Naive thymus-derived CD4-positive, alpha-beta T cell (primary cell): ENCODE measurements around the gene PSMA7. TPM values are rescaled to one million over a fixed set of nuclear protein-coding genes. Genes with fewer than 3 reads are reported as not detected.

Source experiments
- ATAC-seq: fragments of 150-1000 bp; cut with Tn5 transposase; 2 replicates; pipeline ENCODE4 v1.10.0; 2021; ENCODE audit warnings: mild to moderate bottlenecking, moderate library complexity
- CTCF ChIA-PET: fragments of 350-600 bp; sonication (Branson Sonifier 250); formaldehyde crosslinking; loops from one replicate; lab custom pipeline; 2021; ENCODE audit warnings: antibody characterized with exemption; lab: Charles Lee
- POLR2A ChIA-PET: fragments of 350-600 bp; sonication (Branson Sonifier 250); formaldehyde crosslinking; loops from one replicate; lab custom pipeline; 2021; ENCODE audit warnings: antibody characterized with exemption, inconsistent platforms; lab: Charles Lee
- DNase-seq, 9 donors: peaks; one replicate each; pipeline versions ENCODE4 v3.0.0 to v3.0.0-alpha.2; 2020 to 2022; ENCODE audit warnings: mixed read lengths in 1 of 9
- H3K27ac ChIP-seq: one replicate; pipeline ENCODE4 v1.7.0; 2013; ENCODE audit warnings: mild to moderate bottlenecking, low read depth, low read length, moderate library complexity
- H3K27me3 ChIP-seq, 2 donors: one replicate each; pipeline ENCODE4 v1.7.0; 2013; ENCODE audit warnings: low read length in 2 of 2, mild to moderate bottlenecking in 2 of 2, moderate library complexity in 2 of 2; ENCODE audit not compliant: control insufficient read depth in 2 of 2, insufficient read depth in 2 of 2
- H3K36me3 ChIP-seq, 3 experiments: 1 replicate in 2 of 3; 2 replicates in 1 of 3; pipeline ENCODE4 v1.7.0; 2013; ENCODE audit warnings: low read length in 3 of 3, mild to moderate bottlenecking in 3 of 3, moderate library complexity in 1 of 3; ENCODE audit not compliant: insufficient read depth in 3 of 3, control insufficient read depth in 2 of 3
- H3K4me1 ChIP-seq, 2 donors: one replicate each; pipeline ENCODE4 v1.7.0; 2013; ENCODE audit warnings: low read length in 2 of 2, mild to moderate bottlenecking in 2 of 2, moderate library complexity in 1 of 2; ENCODE audit not compliant: control insufficient read depth in 2 of 2, insufficient read depth in 2 of 2
- H3K4me3 ChIP-seq: 2 replicates; pipeline ENCODE4 v1.7.0; 2013; ENCODE audit warnings: mild to moderate bottlenecking, low read length
- H3K9me3 ChIP-seq, 3 experiments: 1 replicate in 2 of 3; 2 replicates in 1 of 3; pipeline ENCODE4 v1.7.0; 2013; ENCODE audit warnings: low read length in 3 of 3; ENCODE audit not compliant: control insufficient read depth in 2 of 3
- H3K27ac Mint-ChIP-seq, 9 donors: one replicate each; pipeline ENCODE4 v1.8.0; 2020 to 2022; ENCODE audit warnings: mixed read lengths in 9 of 9, mild to moderate bottlenecking in 8 of 9, moderate library complexity in 5 of 9, inconsistent platforms in 2 of 9
- H3K27me3 Mint-ChIP-seq, 5 donors: one replicate each; pipeline ENCODE4 v1.8.0; 2021 to 2022; ENCODE audit warnings: mixed read lengths in 5 of 5, mild to moderate bottlenecking in 1 of 5
- H3K36me3 Mint-ChIP-seq, 5 donors: one replicate each; pipeline ENCODE4 v1.8.0; 2020 to 2022; ENCODE audit warnings: mixed read lengths in 5 of 5, mild to moderate bottlenecking in 3 of 5, inconsistent platforms in 1 of 5
- H3K4me1 Mint-ChIP-seq, 7 donors: one replicate each; pipeline ENCODE4 v1.8.0; 2020 to 2022; ENCODE audit warnings: mixed read lengths in 7 of 7, mild to moderate bottlenecking in 3 of 7, inconsistent platforms in 1 of 7
- H3K4me3 Mint-ChIP-seq, 10 donors: one replicate each; pipeline ENCODE4 v1.8.0; 2020 to 2022; ENCODE audit warnings: mild to moderate bottlenecking in 10 of 10, mixed read lengths in 10 of 10, moderate library complexity in 6 of 10, inconsistent platforms in 2 of 10
- H3K9me3 Mint-ChIP-seq, 11 donors: one replicate each; pipeline ENCODE4 v1.8.0; 2020 to 2022; ENCODE audit warnings: mixed read lengths in 11 of 11, mild to moderate bottlenecking in 4 of 11, inconsistent platforms in 1 of 11, moderate library complexity in 1 of 11
- intact Hi-C, 2 donors: fragments of 100-400 bp; cut with micrococcal nuclease; formaldehyde crosslinking; loops; one replicate each; pipeline ENCODE4 v1.15.1; 2023
- polyA plus RNA-seq, 2 donors: library from polyadenylated mRNA; unstranded; fragments of 300-500 nt; fragmentation: Illumina TruSeq; gene quantifications; one replicate each; pipeline ENCODE4 v1.2.3, GENCODE V29; 2021
- total RNA-seq, 6 experiments: library from RNA in 5 of 6; stranded (reverse) in 5 of 6; gene quantifications; 1 replicate in 5 of 6; 2 replicates in 1 of 6; pipeline ENCODE4 v1.2.3 and lab custom pipeline; 2021 to 2026

Gene PSMA7
- total and polyA plus RNA-seq, 7 experiments from 2014 or later: 125 to 406 (median 186) TPM

DNA sequence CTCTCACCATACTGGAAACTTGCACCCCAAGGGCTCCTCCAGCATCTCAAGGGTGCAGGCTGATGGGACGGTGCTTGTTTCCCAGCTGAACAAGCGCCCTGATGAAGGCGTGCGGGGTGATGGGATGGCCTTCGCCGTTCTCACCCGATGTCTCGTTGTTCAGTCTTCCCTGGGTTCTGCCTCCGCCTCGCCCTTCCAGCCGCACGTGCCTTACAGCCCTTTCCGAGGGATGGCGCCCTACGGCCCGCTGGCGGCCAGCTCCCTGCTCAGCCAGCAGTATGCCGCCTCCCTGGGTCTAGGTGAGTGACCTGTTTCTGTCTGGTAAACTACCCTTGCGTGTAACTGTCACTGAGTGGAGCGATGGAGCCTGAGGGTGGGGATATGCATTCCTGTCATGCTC lies 17.1 kb downstream of the PSMA7 start:
- no peaks in the 10 kb centered on the region for H3K27me3 Mint-ChIP-seq
- Histone ChIP-seq H3K4me3 (no peak overlapping the region), H3K27me3 (no peaks in the 10 kb centered on the region), H3K27ac (no peak overlapping the region), H3K9me3 (no peaks in the 10 kb centered on the region), H3K36me3 (peaks cover 27 to 69% (median 28%) of the 10 kb centered on the region in 3 experiments), H3K4me1 (peaks cover 11 to 15% of the 10 kb centered on the region in 2 donors)
- ChIA-PET CTCF (interaction anchor here (1.8 to 2.5 kb wide), 2 partner anchors 9 to 10 kb away, joined by 6 to 10 read pairs; no protein-coding TSS in a partner anchor), POLR2A (interaction anchor here (1.0 to 5.1 kb wide), 5 partner anchors 8 to 59 kb away, joined by 4 to 29 read pairs (median 7); partner anchors contain the start of genes SS18L1 and TAF4)
- H3K27ac Mint-ChIP-seq: peak overlapping the region in 1 of 9 donors; percentile 28
- peaks cover 23 to 60% (median 38%) of the 10 kb centered on the region in 7 donors for H3K4me1 Mint-ChIP-seq
- intact Hi-C loops: no loop called here
- DNase-seq (no peak), ATAC-seq (no peak)
- no peak overlapping the region for H3K4me3 Mint-ChIP-seq
- peaks cover 0 to 2% (median 0%) of the 10 kb centered on the region in 11 donors for H3K9me3 Mint-ChIP-seq
- H3K36me3 Mint-ChIP-seq: peaks cover 9 to 54% (median 23%) of the 10 kb centered on the region in 5 donors

DNA sequence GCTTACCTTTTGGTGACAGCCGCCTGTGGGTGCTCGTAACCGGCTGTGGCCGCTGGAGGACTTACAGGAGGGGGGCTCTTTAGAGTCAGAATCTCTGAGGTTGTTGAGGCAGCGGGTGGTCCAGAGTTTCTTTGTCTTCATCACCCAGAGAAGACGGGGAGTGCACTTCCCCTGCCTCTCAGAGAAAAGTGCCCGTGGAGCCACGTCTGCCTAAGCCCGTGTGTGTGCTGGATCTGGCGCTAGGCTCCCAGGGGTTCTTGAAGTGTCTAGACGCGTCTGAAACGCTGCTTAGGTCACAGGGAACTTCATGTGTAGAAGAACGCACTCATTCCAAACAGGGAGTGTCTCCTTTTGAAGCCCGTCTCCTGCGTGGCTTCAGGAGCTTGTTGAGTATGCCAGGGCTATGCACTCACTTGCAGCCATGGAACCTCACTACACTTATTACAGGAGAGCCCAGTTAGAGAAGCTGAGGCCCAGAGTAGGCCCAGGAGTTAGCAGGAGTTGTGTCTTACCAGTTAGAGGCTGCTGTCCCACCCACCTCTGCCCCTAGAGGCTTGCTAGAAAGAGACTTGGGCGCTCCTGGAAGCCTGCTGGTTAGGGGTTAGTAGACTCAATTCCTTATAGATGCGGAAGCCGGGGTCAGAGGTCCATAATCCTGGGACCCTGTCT lies 19.6 kb downstream of the PSMA7 start:
- Mint-ChIP-seq H3K9me3 (peaks cover 0 to 3% (median 0%) of the 10 kb centered on the region in 11 donors), H3K27ac (peak overlapping the region; percentile 46 to 89 (median 85)), H3K4me1 (peaks cover 32 to 71% (median 59%) of the 10 kb centered on the region in 7 donors), H3K36me3 (peaks cover 7 to 35% (median 12%) of the 10 kb centered on the region in 5 donors), H3K27me3 (no peaks in the 10 kb centered on the region), H3K4me3 (peak overlapping the region; percentile 83 to 91 (median 87))
- DNase-seq (peak in 1 of 9 donors; percentile 30), ATAC-seq (no peak)
- ChIA-PET CTCF (interaction anchor here (0.8 to 2.5 kb wide), 3 partner anchors 12 to 113 kb away, joined by 4 to 10 read pairs (median 4); no protein-coding TSS in a partner anchor), POLR2A (interaction anchor here (1.4 to 7.0 kb wide), 6 partner anchors 11 to 97 kb away, joined by 3 to 109 read pairs (median 26); partner anchors contain the start of genes MTG2, PSMA7, SS18L1 and TAF4)
- Histone ChIP-seq H3K36me3 (peaks cover 15 to 44% (median 19%) of the 10 kb centered on the region in 3 experiments), H3K9me3 (no peaks in the 10 kb centered on the region), H3K4me3 (peak overlapping the region; percentile 60), H3K27me3 (no peaks in the 10 kb centered on the region), H3K27ac (peak overlapping the region; percentile 73), H3K4me1 (peaks cover 18 to 24% of the 10 kb centered on the region in 2 donors)
- intact Hi-C loops: loop anchor here (5.0 kb wide), 4 partner anchors 111 to 814 kb away; partner anchors contain the start of genes RPS21 (in 2 of the 2), GID8 (in 1 of the 2) and TCFL5 (in 1 of the 2)

DNA sequence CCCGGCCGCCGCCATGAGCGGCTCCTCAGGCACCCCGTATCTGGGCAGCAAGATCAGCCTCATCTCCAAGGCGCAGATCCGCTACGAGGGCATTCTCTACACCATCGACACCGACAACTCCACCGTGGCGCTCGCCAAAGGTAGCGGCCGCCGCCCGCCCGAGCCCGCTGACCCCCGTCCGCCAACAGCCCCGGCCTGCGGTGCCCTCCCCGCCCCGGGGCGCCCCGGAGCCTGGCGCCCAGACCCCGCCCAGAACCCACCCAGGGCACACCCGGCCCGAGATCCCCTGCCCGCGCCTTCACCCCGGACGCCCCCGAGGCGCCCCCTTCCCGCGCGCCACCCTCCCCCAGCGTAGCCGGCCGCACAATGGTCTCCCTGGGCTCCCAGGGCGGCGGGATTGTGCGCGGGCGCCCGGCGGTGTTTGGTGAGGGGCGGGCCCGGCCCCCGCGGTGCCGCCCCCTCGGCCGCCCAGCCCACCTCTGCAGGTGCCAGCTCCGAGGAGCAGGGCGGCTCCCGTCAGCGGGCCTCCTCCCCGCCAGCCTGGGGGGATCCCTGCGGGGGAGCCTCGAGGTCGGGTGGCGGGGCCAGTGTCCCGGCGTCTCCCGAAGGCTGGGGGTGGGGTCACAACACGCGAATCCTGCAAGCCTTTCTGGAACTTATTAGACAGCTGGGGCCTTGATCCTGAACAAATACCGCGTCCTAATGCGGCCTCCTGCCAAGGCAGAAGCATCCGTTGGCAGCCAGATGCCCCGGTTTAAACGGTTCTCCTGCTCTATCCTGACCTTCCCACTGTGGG lies 20.3 kb downstream of the PSMA7 start:
- peaks cover 25 to 31% of the 10 kb centered on the region in 2 donors for H3K4me1 ChIP-seq
- intact Hi-C loops: loop anchor here (1.0 to 5.0 kb wide), 13 partner anchors 13 to 814 kb away; partner anchors contain the start of genes ADRM1 (in 2 of the 2), PSMA7 (in 2 of the 2), RPS21 (in 2 of the 2) and SS18L1 (in 2 of the 2)
- POLR2A ChIA-PET: interaction anchor here (0.9 to 7.0 kb wide), 10 partner anchors 8 to 179 kb away, joined by 3 to 109 read pairs (median 9); partner anchors contain the start of genes MTG2, PSMA7, SS18L1 and TAF4
- H3K4me3 ChIP-seq: peak overlapping the region; percentile 60
- H3K4me1 Mint-ChIP-seq: peaks cover 33 to 71% (median 56%) of the 10 kb centered on the region in 7 donors
- ATAC-seq: no peak
- H3K27me3 ChIP-seq: no peaks in the 10 kb centered on the region
- peak in 8 of 9 donors; percentile 22 to 55 (median 38) for DNase-seq
- H3K36me3 Mint-ChIP-seq: peaks cover under 1 to 28% (median 5%) of the 10 kb centered on the region in 5 donors
- no peaks in the 10 kb centered on the region for H3K27me3 Mint-ChIP-seq
- H3K9me3 ChIP-seq: no peaks in the 10 kb centered on the region
- H3K36me3 ChIP-seq: peaks cover 12 to 36% (median 13%) of the 10 kb centered on the region in 3 experiments
- H3K4me3 Mint-ChIP-seq: peak overlapping the region; percentile 83 to 91 (median 87)
- peak overlapping the region; percentile 73 for H3K27ac ChIP-seq
- peak overlapping the region; percentile 46 to 89 (median 85) for H3K27ac Mint-ChIP-seq
- peaks cover 0 to 3% (median 0%) of the 10 kb centered on the region in 11 donors for H3K9me3 Mint-ChIP-seq
- CTCF ChIA-PET: interaction anchor here (0.8 to 1.5 kb wide), 3 partner anchors 13 to 97 kb away, joined by 4 to 6 read pairs (median 6); no protein-coding TSS in a partner anchor

DNA sequence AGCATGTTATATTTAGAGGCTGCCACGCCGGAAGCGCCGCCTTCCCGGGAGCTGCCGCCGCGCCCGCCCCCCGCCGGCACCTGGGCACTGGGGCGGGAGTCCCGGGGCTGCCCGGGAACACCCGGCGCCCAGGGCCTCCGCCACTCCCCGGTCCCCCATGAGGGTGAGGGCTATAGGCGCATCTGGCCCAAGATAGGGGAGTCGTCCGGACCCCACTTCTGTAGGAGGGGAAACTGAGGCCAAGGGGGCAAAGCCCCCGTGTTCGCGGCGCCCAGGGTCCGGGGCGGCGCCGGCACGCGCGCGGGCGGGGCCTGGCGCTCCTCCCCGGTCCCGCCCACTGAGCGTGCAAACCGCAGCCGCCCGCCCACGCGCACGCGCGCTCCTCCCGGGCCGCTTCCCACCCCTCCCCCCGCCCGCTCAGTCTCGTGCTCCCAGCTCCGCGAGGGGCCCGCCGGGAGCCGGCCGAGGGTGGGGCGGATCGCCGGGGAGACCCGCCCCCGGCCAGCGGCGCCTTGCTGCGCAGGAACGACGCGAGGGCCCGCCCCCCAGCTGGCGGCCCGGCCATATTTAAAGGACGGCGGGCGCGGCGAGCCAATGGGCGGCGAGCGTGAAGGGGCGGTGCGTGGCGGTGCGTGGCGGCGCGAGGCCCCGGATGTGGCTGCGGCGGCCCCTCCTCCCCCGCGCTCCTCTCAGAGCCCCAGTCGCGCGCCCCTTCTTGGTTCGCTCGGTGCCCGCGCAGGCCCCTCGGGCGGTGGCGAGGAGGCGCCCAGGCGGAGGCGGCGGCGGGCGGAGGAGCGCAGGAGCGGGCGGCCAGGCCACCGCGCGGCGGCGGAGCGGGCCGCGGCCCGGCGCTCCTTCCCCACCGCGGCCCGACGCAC lies 21.2 kb downstream of the PSMA7 start, which contains the start of gene LSM14B:
Gene LSM14B, plus strand, starts transcription at position 700 of the 878 bp plus-strand sequence. CDS start 192 bp downstream, outside the sequence.
- Mint-ChIP-seq H3K27me3 (no peaks in the 10 kb centered on the region), H3K27ac (peak within 1 kb of the TSS; percentile 84 to 97 (median 95)), H3K36me3 (peaks cover 0 to 19% (median 4%) of the 10 kb centered on the region in 5 donors), H3K4me1 (peaks cover 41 to 71% (median 59%) of the 10 kb centered on the region in 7 donors), H3K9me3 (peaks cover 0 to 12% (median 2%) of the 10 kb centered on the region in 11 donors), H3K4me3 (peak within 1 kb of the TSS; percentile 86 to 96 (median 92))
- ChIA-PET POLR2A (interaction anchor here (0.7 to 7.0 kb wide), 14 partner anchors 8 to 264 kb away, joined by 3 to 109 read pairs (median 6); partner anchors contain the start of genes MTG2, PSMA7, RPS21 and SS18L1), CTCF (interaction anchor here (1.4 to 1.7 kb wide), 4 partner anchors 12 to 55 kb away, joined by 4 to 12 read pairs (median 6); no protein-coding TSS in a partner anchor)
- ATAC-seq (peak; percentile 91), DNase-seq (peak; percentile 94 to 99 (median 96))
- no peaks in the 10 kb centered on the region for H3K9me3 ChIP-seq
- H3K36me3 ChIP-seq: peaks cover 12 to 28% (median 13%) of the 10 kb centered on the region in 3 experiments
- peak within 1 kb of the TSS; percentile 81 for H3K27ac ChIP-seq
- peaks cover 33 to 39% of the 10 kb centered on the region in 2 donors for H3K4me1 ChIP-seq
- H3K27me3 ChIP-seq: no peaks in the 10 kb centered on the region
- peak within 1 kb of the TSS; percentile 77 for H3K4me3 ChIP-seq
- intact Hi-C loops: loop anchor here (1.0 to 5.0 kb wide), 14 partner anchors 14 to 815 kb away; partner anchors contain the start of genes ADRM1 (in 2 of the 2), PSMA7 (in 2 of the 2), RPS21 (in 2 of the 2) and SS18L1 (in 2 of the 2)
